ENCODE results near the gene MFAP1.
"Not testable (repeated sequence)": the region's sequence is repeated elsewhere in the genome, so short reads cannot be mapped to it uniquely, and the experiment has no call there.

The MFAP1 gene

DNA sequence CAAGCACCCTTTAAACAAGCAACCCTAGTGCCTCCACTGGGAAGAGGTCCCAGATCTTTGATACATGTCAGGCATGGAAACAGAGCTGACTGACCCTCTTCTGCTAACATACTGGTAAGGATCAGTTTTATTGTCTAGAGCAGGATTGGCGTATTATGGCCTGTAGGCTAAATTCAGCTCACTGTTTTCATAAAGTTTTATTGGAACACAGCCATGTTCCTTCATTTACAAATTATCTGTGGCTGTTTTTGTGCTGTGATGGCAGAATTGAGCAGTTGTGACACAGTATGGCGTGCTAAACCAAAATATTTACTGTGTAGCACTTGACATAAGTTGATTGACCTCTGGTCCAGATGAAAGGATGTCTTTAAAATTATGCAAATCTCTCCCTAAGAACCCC is 47.3 kb upstream of the MFAP1 start:
- Histone ChIP-seq H3K9ac (ENCODE audit: low read length) (no peak overlapping the region), H4K20me1 (ENCODE audit: insufficient read depth, low read length) (peaks cover 5% of the 10 kb centered on the region; the same call in 1 of the 2 replicates), H3K79me2 (ENCODE audit: low read length) (no peaks in the 10 kb centered on the region), H3K27me3 (ENCODE audit: low read depth, low read length) (no peaks in the 10 kb centered on the region), H3K27ac (ENCODE audit: low read length) (no peak overlapping the region), H3K36me3 (replicated peaks; ENCODE audit: low read depth, low read length) (peaks cover 52% of the 10 kb centered on the region), H3K4me2 (ENCODE audit: low read length) (no peak overlapping the region), H3K9me3 (ENCODE audit: insufficient read depth, low read length) (no peaks in the 10 kb centered on the region), H3K4me3 (ENCODE audit: low read length) (no peak overlapping the region), H2AFZ (ENCODE audit: low read depth, low read length) (no peak overlapping the region), H3K4me1 (ENCODE audit: low read length) (no peaks in the 10 kb centered on the region)
- TF ChIP-seq, protein P1, sequence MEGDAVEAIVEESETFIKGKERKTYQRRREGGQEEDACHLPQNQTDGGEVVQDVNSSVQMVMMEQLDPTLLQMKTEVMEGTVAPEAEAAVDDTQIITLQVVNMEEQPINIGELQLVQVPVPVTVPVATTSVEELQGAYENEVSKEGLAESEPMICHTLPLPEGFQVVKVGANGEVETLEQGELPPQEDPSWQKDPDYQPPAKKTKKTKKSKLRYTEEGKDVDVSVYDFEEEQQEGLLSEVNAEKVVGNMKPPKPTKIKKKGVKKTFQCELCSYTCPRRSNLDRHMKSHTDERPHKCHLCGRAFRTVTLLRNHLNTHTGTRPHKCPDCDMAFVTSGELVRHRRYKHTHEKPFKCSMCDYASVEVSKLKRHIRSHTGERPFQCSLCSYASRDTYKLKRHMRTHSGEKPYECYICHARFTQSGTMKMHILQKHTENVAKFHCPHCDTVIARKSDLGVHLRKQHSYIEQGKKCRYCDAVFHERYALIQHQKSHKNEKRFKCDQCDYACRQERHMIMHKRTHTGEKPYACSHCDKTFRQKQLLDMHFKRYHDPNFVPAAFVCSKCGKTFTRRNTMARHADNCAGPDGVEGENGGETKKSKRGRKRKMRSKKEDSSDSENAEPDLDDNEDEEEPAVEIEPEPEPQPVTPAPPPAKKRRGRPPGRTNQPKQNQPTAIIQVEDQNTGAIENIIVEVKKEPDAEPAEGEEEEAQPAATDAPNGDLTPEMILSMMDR (IDR thresholded peaks at IDR 0.05; ENCODE audit: low read depth, low read length) = no peak
- no peak for TF ChIP-seq EZH2phosphoT487 (IDR thresholded peaks at IDR 0.05; ENCODE audit: low read depth)

DNA sequence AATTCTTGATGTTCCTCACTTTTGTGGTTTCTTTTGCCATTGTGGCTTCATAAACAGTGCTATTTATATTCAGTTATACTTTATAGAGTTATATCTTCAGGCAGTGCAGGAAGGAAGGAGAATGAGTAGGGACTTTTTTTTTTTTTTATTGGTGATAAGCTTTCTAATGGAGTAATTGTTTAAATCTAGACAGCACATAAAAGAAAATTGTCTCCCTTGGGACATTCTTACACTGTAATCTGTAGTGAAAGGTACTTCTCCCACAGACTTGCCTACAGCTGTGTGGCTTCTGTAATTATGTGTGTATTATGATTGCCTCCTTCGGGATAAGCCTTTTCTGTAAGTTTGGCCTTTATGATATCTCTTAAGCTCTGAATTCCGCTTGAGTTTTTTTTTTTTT is 43.9 kb upstream of the MFAP1 start:
- Histone ChIP-seq H3K9ac (ENCODE audit: low read length) (no peak overlapping the region), H3K4me1 (ENCODE audit: low read length) (no peaks in the 10 kb centered on the region), H3K27ac (ENCODE audit: low read length) (no peak overlapping the region), H3K36me3 (replicated peaks; ENCODE audit: low read depth, low read length) (peaks cover 53% of the 10 kb centered on the region), H3K9me3 (ENCODE audit: insufficient read depth, low read length) (no peaks in the 10 kb centered on the region), H3K4me3 (ENCODE audit: low read length) (no peak overlapping the region), H3K79me2 (ENCODE audit: low read length) (no peaks in the 10 kb centered on the region), H3K4me2 (ENCODE audit: low read length) (no peak overlapping the region), H4K20me1 (ENCODE audit: insufficient read depth, low read length) (peaks cover 5% of the 10 kb centered on the region; the same call in 1 of the 2 replicates), H2AFZ (ENCODE audit: low read depth, low read length) (no peak overlapping the region), H3K27me3 (ENCODE audit: low read depth, low read length) (no peaks in the 10 kb centered on the region)
- no peak for TF ChIP-seq EZH2phosphoT487 (IDR thresholded peaks at IDR 0.05; ENCODE audit: low read depth)
- TF ChIP-seq, protein P1 (IDR thresholded peaks at IDR 0.05; ENCODE audit: low read depth, low read length) = no peak

- no peak for TF ChIP-seq EZH2phosphoT487 (IDR thresholded peaks at IDR 0.05; ENCODE audit: low read depth)
- TF ChIP-seq, protein P1 (IDR thresholded peaks at IDR 0.05; ENCODE audit: low read depth, low read length) = no peak
- no peaks in the 10 kb centered on the region for H3K79me2 ChIP-seq (ENCODE audit: low read length)
Observed at GRCh38 chr15:43867096-43867495, 42.6 kb upstream of the MFAP1 start.

DNA sequence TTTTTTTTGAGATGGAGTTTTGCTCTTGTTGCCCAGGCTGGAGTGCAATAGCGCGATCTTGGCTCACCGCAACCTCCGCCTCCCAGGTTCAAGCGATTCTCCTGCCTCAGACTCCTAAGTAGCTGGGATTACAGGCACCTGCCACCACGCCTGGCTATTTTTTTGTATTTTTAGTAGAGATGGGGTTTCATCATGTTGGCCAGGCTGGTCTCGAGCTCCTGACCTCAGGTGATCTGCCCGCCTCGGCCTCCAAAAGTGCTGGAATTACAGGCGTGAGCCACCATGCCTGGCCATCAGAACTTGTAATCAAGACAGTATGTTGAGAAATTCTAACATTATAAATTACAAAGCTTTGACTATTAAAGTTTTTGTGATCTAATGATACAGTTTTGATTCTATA is 42.1 kb upstream of the MFAP1 start:
- peaks cover 40% of the 10 kb centered on the region for H3K36me3 ChIP-seq (replicated peaks; ENCODE audit: low read depth, low read length)
- H3K9me3 ChIP-seq (ENCODE audit: insufficient read depth, low read length); H3K9ac ChIP-seq (ENCODE audit: low read length): not testable (repeated sequence)

More at GRCh38 chr15:43867096-43867495, 42.6 kb upstream of the MFAP1 start:
- H3K9ac ChIP-seq (ENCODE audit: low read length) = no peak overlapping the region
- no peak overlapping the region for H3K4me3 ChIP-seq (ENCODE audit: low read length)
- H2AFZ ChIP-seq (ENCODE audit: low read depth, low read length) = no peak overlapping the region
- no peaks in the 10 kb centered on the region for H3K4me1 ChIP-seq (ENCODE audit: low read length)
- peaks cover 44% of the 10 kb centered on the region for H3K36me3 ChIP-seq (replicated peaks; ENCODE audit: low read depth, low read length)
- H3K4me2 ChIP-seq (ENCODE audit: low read length) = no peak overlapping the region
- H3K27me3 ChIP-seq (ENCODE audit: low read depth, low read length) = no peaks in the 10 kb centered on the region
- H3K27ac ChIP-seq (ENCODE audit: low read length) = no peak overlapping the region
- no peaks in the 10 kb centered on the region for H3K9me3 ChIP-seq (ENCODE audit: insufficient read depth, low read length)
- H4K20me1 ChIP-seq (ENCODE audit: insufficient read depth, low read length) = peaks cover 2% of the 10 kb centered on the region; the same call in 1 of the 2 replicates

DNA sequence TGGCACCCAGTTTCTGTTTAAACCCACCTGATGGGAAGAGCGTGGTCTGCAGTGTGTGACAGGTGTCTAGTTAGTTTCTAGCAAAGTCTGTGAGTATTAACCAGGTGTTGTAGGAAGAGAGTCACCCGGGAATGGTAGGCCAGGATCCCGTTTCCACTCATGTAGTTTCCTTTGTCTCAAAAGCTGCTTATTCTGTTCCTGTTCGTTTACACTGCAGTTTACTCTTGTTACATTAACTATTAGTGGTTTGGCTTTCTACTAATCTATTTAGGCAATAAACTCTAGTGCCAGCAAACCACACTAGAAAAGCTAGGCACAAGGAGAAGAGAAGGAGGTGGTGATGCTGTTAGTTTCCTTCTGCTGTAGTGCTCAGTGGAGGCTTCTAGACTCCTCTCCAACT is 35.1 kb upstream of the MFAP1 start:
- no peaks in the 10 kb centered on the region for H3K27me3 ChIP-seq (ENCODE audit: low read depth, low read length)
- no peaks in the 10 kb centered on the region for H3K79me2 ChIP-seq (ENCODE audit: low read length)
- H3K4me3 ChIP-seq (ENCODE audit: low read length) = no peak overlapping the region
- no peak overlapping the region for H3K9ac ChIP-seq (ENCODE audit: low read length)
- 0 out of 2 replicates have a peak, but pooled peaks cover 3% of the 10 kb centered on the region for H4K20me1 ChIP-seq (ENCODE audit: insufficient read depth, low read length)
- H3K4me1 ChIP-seq (ENCODE audit: low read length) = no peaks in the 10 kb centered on the region
- H3K27ac ChIP-seq (ENCODE audit: low read length) = no peak overlapping the region
- no peak overlapping the region for H3K4me2 ChIP-seq (ENCODE audit: low read length)
- no peaks in the 10 kb centered on the region for H3K9me3 ChIP-seq (ENCODE audit: insufficient read depth, low read length)
- peaks cover 29% of the 10 kb centered on the region for H3K36me3 ChIP-seq (replicated peaks; ENCODE audit: low read depth, low read length)
- no peak overlapping the region for H2AFZ ChIP-seq (ENCODE audit: low read depth, low read length)
- TF ChIP-seq EZH2phosphoT487 (IDR thresholded peaks at IDR 0.05; ENCODE audit: low read depth) = no peak
- TF ChIP-seq, protein P1 (IDR thresholded peaks at IDR 0.05; ENCODE audit: low read depth, low read length) = no peak

More for the DNA sequence above, 42.1 kb upstream of the MFAP1 start:
- H3K27me3 ChIP-seq (ENCODE audit: low read depth, low read length); H3K27ac ChIP-seq (ENCODE audit: low read length); H2AFZ ChIP-seq (ENCODE audit: low read depth, low read length); H3K4me3 ChIP-seq (ENCODE audit: low read length); H3K4me2 ChIP-seq (ENCODE audit: low read length); H3K4me1 ChIP-seq (ENCODE audit: low read length); H4K20me1 ChIP-seq (ENCODE audit: insufficient read depth, low read length); H3K79me2 ChIP-seq (ENCODE audit: low read length): not testable (repeated sequence)
